Upper lobe of right lung (tissue), 1 donor: Measurements from ENCODE around the gene AIFM2. TPM values are rescaled to one million over a fixed set of nuclear protein-coding genes. Genes with fewer than 3 reads are reported as not detected.
"Not testable (repeated sequence)": the region's sequence is repeated elsewhere in the genome, so short reads cannot be mapped to it uniquely, and the experiment has no call there.

Experiments
- ATAC-seq: fragments of 200-7000 bp; cut with Tn5 transposase; one replicate; pipeline ENCODE4 v1.9.1; 2020; ENCODE audit warnings: mild to moderate bottlenecking, moderate library complexity
- DNase-seq: peaks from one replicate; pipeline ENCODE4 v3.0.0-alpha.2; 2020
- H3K27ac ChIP-seq: fragments of 200-600 bp; one replicate; pipeline ENCODE4 v1.8.0; 2022
- H3K27me3 ChIP-seq: fragments of 200-600 bp; one replicate; pipeline ENCODE4 v1.8.0; 2022; ENCODE audit warnings: mild to moderate bottlenecking
- H3K36me3 ChIP-seq: fragments of 200-600 bp; one replicate; pipeline ENCODE4 v1.8.0; 2022
- H3K4me1 ChIP-seq: fragments of 200-600 bp; one replicate; pipeline ENCODE4 v1.8.0; 2022
- H3K4me3 ChIP-seq: fragments of 200-600 bp; one replicate; pipeline ENCODE4 v1.8.0; 2022; ENCODE audit warnings: mild to moderate bottlenecking
- H3K9me3 ChIP-seq: fragments of 200-600 bp; one replicate; pipeline ENCODE4 v1.8.0; 2022
- CTCF ChIP-seq: fragments of 200-600 bp; IDR thresholded peaks from one replicate; pipeline ENCODE4 v1.8.0; 2022; ENCODE audit warnings: antibody characterized with exemption
- intact Hi-C: fragments of 100-400 bp; cut with DNase I; formaldehyde crosslinking; loops from one replicate; pipeline ENCODE4 v1.11.0; 2022
- total RNA-seq: library from RNA; stranded (reverse); fragmentation: NEBNext Ultra II Directional; extraction: Animal tissue kit (Norgen Biotek cat#: 25700); gene quantifications from one replicate; pipeline ENCODE4 v1.2.1, GENCODE V29; 2021
- donor health status: DM: no; HTN: yes; CAD: no; lungs with severe emphysema.

Gene AIFM2
- total RNA-seq, 1 donor from 2014 or later, result 15.4 TPM

- no peak overlapping the region for H3K4me3 ChIP-seq
- no peak for ATAC-seq
- peaks cover 63% of the 10 kb centered on the region for H3K4me1 ChIP-seq
- no peak for TF ChIP-seq CTCF
- peaks cover 45% of the 10 kb centered on the region for H3K36me3 ChIP-seq
- intact Hi-C loops, result no loop called here
- H3K27ac ChIP-seq, result no peak overlapping the region
- DNase-seq, result no peak
- no peaks in the 10 kb centered on the region for H3K27me3 ChIP-seq
- H3K9me3 ChIP-seq, result no peaks in the 10 kb centered on the region
These were observed 31.5 kb upstream of the AIFM2 start for GRCh38 chr10:70164163-70164562.

- Histone ChIP-seq H3K9me3 (no peaks in the 10 kb centered on the region), H3K27me3 (no peaks in the 10 kb centered on the region), H3K27ac (no peak overlapping the region), H3K4me3 (no peak overlapping the region), H3K4me1 (peaks cover 56% of the 10 kb centered on the region), H3K36me3 (peaks cover 47% of the 10 kb centered on the region)
- no peak for TF ChIP-seq CTCF
- no peak for DNase-seq
- intact Hi-C loops, result no loop called here
- no peak for ATAC-seq
These were observed 30.8 kb upstream of the AIFM2 start for GRCh38 chr10:70163448-70163847.

GRCh38 chr10:70162892-70163201 is 30.2 kb upstream of the AIFM2 start:
- ATAC-seq, result peak; percentile 27
- H3K36me3 ChIP-seq, result peaks cover 53% of the 10 kb centered on the region

GRCh38 chr10:70162151-70162891 is 29.7 kb upstream of the AIFM2 start:
- DNase-seq (no peak), ATAC-seq (no peak)
- Histone ChIP-seq H3K4me3 (no peak overlapping the region), H3K36me3 (peaks cover 53% of the 10 kb centered on the region), H3K27me3 (no peaks in the 10 kb centered on the region), H3K9me3 (no peaks in the 10 kb centered on the region), H3K27ac (no peak overlapping the region), H3K4me1 (peaks cover 45% of the 10 kb centered on the region)
- intact Hi-C loops, result no loop called here
- no peak for TF ChIP-seq CTCF

More at GRCh38 chr10:70162892-70163201, 30.2 kb upstream of the AIFM2 start:
- Histone ChIP-seq H3K4me1 (peaks cover 50% of the 10 kb centered on the region), H3K4me3 (no peak overlapping the region), H3K27me3 (no peaks in the 10 kb centered on the region), H3K27ac (no peak overlapping the region), H3K9me3 (no peaks in the 10 kb centered on the region)
- TF ChIP-seq CTCF, result no peak
- DNase-seq, result no peak
- intact Hi-C loops, result no loop called here

GRCh38 chr10:70160798-70161197 is 28.2 kb upstream of the AIFM2 start:
- no peak overlapping the region for H3K4me3 ChIP-seq
- ATAC-seq (no peak), DNase-seq (no peak)
- H3K4me1 ChIP-seq, result peaks cover 35% of the 10 kb centered on the region
- TF ChIP-seq CTCF, result no peak
- H3K9me3 ChIP-seq, result no peaks in the 10 kb centered on the region
- H3K27me3 ChIP-seq, result no peaks in the 10 kb centered on the region
- peaks cover 59% of the 10 kb centered on the region for H3K36me3 ChIP-seq
- intact Hi-C loops, result no loop called here
- no peak overlapping the region for H3K27ac ChIP-seq

GRCh38 chr10:70159366-70159765 is 26.7 kb upstream of the AIFM2 start:
- H3K27ac ChIP-seq, ATAC-seq, H3K9me3 ChIP-seq, intact Hi-C loops, H3K4me3 ChIP-seq, H3K27me3 ChIP-seq, DNase-seq: not testable (repeated sequence)
- peaks cover 27% of the 10 kb centered on the region for H3K4me1 ChIP-seq
- peaks cover 67% of the 10 kb centered on the region for H3K36me3 ChIP-seq
